ENCODE measurements around the gene WNK2.
A peak's percentile ranks its signal among the peaks of the same experiment; 100 is the strongest.

Gene WNK2

GRCh38 chr9:93200449-93200742 lies 16.5 kb downstream of the WNK2 start:
- no peak for DNase-seq (ENCODE audit: low spot score)

DNA sequence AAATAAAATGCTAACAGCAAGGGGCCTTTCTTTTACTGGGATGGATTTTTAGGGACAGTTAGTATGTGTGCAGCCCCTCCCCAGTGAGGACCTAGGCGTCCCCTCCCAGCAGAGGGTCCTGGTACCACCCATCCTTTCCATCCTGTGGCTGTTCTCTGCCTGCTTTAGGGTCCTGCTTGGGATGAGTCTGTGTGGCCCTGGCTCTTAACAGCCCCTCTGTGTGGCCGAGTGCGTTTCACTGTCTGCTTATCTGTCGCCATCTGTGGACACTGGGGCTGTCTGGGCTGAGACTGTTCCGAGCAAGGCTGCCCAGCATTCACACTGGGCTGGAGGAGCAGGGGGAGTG lies 17.0 kb downstream of the WNK2 start:
- DNase-seq (ENCODE audit: low spot score), result no peak

- no peak for DNase-seq (ENCODE audit: low spot score)
These were observed 19.2 kb downstream of the WNK2 start for GRCh38 chr9:93203026-93203717.

GRCh38 chr9:93203718-93204469 lies 20.0 kb downstream of the WNK2 start:
- DNase-seq (ENCODE audit: low spot score), result no peak

DNA sequence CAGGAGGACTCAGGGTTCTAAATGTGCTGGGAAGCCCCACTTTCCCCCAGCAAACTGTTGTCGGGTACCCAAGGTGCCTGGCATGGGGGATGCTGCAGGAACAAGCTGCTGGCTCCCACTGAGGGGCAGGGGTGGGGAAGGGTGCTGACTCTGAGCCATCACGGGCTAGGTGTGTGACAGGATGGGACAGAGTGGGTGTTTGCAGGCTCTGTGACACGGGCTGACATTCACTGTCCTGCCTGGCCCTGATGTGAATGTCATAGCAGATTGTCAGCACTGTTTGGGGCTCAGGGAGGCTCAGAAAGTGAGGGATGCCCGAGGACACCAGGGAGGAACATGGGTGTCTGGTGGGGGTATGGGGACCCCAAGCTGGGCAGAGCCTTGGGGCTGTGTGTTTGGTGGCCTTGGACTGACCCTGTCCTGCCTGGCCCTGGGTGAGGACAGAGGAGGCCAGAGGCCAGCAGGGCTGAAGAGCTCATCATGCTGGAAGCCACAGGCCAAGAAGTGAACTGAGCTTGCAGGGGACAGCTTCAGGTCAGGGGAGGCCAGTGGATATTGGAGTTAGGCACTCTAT lies 20.6 kb downstream of the WNK2 start:
- no peak for DNase-seq (ENCODE audit: low spot score)

GRCh38 chr9:93205045-93205768 lies 21.3 kb downstream of the WNK2 start:
- DNase-seq (ENCODE audit: low spot score), result no peak

GRCh38 chr9:93205896-93206575 lies 22.1 kb downstream of the WNK2 start:
- no peak for DNase-seq (ENCODE audit: low spot score)

GRCh38 chr9:93206576-93207155 lies 22.7 kb downstream of the WNK2 start:
- no peak for DNase-seq (ENCODE audit: low spot score)

DNA sequence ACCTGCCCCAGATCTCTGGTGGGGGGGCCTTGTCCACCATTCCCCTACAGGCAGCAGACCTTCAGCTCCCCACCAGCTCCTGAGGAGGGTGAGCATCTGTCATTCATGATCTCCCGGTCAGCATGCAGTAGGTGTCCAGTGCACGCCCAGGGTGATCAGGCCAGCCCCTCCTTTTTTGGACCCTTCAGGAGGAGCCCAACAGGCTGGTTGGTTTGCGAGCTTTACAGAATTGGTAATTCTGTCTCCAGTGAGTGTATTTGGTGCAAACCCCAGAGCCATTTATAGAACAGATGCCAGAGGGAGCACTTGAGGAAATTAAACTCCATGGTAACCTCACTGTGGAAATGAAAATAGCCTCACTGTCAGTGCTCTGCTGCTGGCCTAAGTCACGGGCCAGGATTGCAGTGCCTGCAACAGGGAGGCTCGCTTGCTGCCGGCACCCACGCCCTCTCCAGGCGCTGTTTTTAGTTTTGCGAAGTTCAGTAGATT lies 23.4 kb downstream of the WNK2 start:
- DNase-seq (ENCODE audit: low spot score), result peak; percentile 62

DNA sequence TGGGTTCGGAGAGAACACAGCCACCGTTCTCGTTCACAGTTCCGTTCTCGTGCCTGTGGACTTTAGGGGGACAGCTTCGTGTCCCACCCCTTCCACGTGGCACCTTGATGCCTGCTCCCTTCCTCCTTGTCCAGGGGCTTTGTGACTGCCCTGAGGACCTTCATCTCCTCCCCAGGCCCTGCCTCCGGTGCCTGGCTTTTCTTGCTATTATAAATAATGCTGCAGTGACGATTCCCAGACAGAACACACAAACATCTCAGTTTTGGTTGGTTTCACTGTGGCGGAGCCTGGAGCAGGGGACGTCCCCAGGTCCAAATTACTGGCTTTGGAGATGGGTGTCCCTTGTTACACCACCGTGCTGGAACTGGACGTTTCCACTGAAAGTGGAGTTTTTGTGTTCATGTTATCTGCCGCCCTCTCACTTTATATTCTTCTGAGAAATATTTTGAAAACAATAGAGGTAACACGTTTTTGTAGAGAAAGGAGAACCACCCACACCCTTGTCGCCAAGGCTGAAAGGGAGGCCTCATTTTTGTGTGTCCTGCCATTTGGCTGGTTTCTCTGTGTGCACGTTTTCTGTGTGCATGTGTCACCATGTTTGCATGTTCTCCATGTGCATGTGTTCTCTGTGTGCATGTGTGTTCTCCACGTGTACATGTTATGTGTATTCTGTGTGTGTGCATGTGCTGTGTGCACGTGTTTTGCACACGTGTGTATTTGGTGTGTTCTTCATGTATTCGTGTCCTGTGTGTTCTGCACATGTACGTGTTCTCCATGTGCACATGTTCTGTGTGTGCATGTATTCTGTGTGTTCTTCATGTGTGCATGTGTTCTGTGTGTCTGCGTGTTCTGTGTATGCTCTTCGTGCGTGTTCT lies 24.2 kb downstream of the WNK2 start:
- no peak for DNase-seq (ENCODE audit: low spot score)

DNA sequence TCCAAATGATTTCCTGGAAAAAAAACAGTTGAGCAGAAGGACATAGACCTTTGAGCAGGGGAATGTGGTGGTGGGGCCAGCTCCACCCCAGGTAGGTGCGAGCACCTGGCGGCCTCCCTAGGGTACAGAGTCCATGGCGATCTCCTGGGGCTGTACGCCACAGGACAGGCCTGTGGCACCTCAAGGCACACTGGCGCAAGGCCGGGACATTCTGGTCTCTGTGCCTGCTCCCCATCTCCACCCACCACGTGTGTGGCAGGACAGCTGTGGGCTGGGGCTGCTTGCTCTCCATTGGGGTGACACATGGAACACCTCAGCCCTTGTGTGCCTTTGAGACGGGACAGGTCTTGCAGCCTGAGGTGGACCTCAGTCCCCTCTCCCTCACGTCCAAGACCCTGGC lies 25.2 kb downstream of the WNK2 start:
- no peak for DNase-seq (ENCODE audit: low spot score)

GRCh38 chr9:93209576-93210323 lies 25.8 kb downstream of the WNK2 start:
- no peak for DNase-seq (ENCODE audit: low spot score)

- no peak for DNase-seq (ENCODE audit: low spot score)
These were observed 26.5 kb downstream of the WNK2 start for GRCh38 chr9:93210324-93210973.

GRCh38 chr9:93210974-93211653 lies 27.2 kb downstream of the WNK2 start:
- no peak for DNase-seq (ENCODE audit: low spot score)

GRCh38 chr9:93211654-93212001 lies 27.7 kb downstream of the WNK2 start:
- no peak for DNase-seq (ENCODE audit: low spot score)

DNA sequence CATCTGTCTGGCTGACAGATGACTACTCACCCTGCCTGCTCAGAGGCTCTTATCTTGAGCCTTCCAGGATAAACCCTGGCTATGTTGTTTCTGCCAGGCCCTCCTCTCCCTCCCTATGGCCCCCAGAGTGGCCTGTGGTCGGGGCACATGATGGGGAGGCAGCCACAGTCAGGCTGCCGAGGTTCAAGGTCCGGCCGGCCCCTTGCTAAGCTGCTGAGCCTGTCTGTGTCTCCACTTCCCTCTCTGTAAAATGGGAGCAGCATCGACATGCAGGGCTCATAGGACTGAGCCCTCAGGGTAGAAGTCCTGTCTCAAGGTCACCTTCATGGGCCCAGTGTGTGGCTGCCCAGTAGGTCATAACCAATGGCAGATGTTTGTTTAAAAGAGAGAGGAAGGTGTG lies 28.5 kb downstream of the WNK2 start:
- DNase-seq (ENCODE audit: low spot score), result no peak

- no peak for DNase-seq (ENCODE audit: low spot score)
These were observed 32.1 kb downstream of the WNK2 start for GRCh38 chr9:93216073-93216365.

DNA sequence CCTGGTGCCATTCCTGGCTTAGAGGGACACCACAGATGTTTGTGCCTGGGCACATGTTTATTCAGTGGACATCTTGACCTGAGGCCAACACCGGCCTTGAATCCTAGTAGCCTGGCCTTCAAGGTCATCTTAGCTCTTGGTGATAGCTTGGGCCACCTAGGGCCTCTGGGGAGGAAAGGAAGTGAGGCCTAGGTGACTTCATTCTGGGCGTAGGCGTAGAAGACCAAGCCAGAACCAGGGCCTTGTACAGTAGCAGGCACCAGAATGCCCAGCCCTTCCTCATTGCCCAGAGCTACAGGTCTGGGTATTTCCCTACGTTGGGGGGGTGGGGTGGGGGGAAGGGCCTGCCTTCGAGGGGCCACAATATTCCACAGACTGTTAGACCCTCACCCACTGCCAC lies 33.8 kb downstream of the WNK2 start:
- no peak for DNase-seq (ENCODE audit: low spot score)

DNA sequence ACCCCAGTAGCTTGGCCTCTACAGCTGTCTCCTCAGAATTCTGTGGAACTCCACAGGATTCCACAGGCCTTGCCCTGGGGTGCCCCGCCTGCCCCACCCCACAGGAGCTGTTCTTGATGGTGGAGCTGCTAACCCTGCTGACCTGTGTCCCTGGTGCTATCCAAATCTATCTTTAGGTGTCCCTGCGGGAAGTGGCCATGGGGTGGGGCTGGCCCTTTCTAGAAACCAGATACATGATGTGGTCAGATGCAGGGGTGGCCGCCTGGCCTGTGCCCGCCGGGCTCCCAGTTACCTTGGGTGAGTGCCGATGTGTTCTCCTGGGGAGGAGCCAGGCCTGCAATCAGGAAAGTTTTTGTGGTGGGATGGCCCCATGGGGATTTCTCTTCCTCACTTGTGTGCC lies 34.2 kb downstream of the WNK2 start:
- no peak for DNase-seq (ENCODE audit: low spot score)

Measured in AG08396 (cell line).